HG03521 (cell line): ENCODE results near the gene GALNT2.

Experiments used
- ATAC-seq: cut with Tn5 transposase; IDR thresholded peaks from one replicate; pipeline ENCODE4 v1.9.1; 2021; ENCODE audit warnings: mild to moderate bottlenecking, moderate library complexity; ENCODE audit not compliant: unreplicated experiment

GALNT2 gene

GRCh38 chr1:230127105-230128054 is 60.3 kb downstream of the GALNT2 start:
- no peak for ATAC-seq

GRCh38 chr1:230128569-230129285 is 61.7 kb downstream of the GALNT2 start:
- ATAC-seq: no peak

- no peak for ATAC-seq
These were observed 62.3 kb downstream of the GALNT2 start for GRCh38 chr1:230129341-230129740.

GRCh38 chr1:230130172-230130944 is 63.3 kb downstream of the GALNT2 start:
- no peak for ATAC-seq

GRCh38 chr1:230131457-230131856 is 64.4 kb downstream of the GALNT2 start:
- ATAC-seq: no peak

- ATAC-seq: no peak
These were observed 65.7 kb downstream of the GALNT2 start for GRCh38 chr1:230132758-230133157.

- ATAC-seq: no peak
These were observed 68.7 kb downstream of the GALNT2 start for GRCh38 chr1:230135726-230136125.

GRCh38 chr1:230136453-230137336 is 69.7 kb downstream of the GALNT2 start:
- ATAC-seq: no peak

- no peak for ATAC-seq
These were observed 70.3 kb downstream of the GALNT2 start for GRCh38 chr1:230137337-230137815.

GRCh38 chr1:230138561-230139239 is 71.7 kb downstream of the GALNT2 start:
- no peak for ATAC-seq

GRCh38 chr1:230139315-230139714 is 72.3 kb downstream of the GALNT2 start:
- ATAC-seq: no peak

GRCh38 chr1:230139741-230140140 is 72.7 kb downstream of the GALNT2 start:
- ATAC-seq: no peak

- ATAC-seq: no peak
These were observed 73.4 kb downstream of the GALNT2 start for GRCh38 chr1:230140221-230141020.

GRCh38 chr1:230141021-230141648 is 74.1 kb downstream of the GALNT2 start:
- ATAC-seq: no peak

- no peak for ATAC-seq
These were observed 75.0 kb downstream of the GALNT2 start for GRCh38 chr1:230141797-230142607.

- ATAC-seq: no peak
These were observed 75.7 kb downstream of the GALNT2 start for GRCh38 chr1:230142608-230143210.

GRCh38 chr1:230143534-230143933 is 76.5 kb downstream of the GALNT2 start:
- ATAC-seq: no peak
